ENCODE data around the gene PCDH9. TPM values are rescaled to one million over a fixed set of nuclear protein-coding genes. Genes with fewer than 3 reads are reported as not detected.
A peak's percentile ranks its signal among the peaks of the same experiment; 100 is the strongest.

Gene PCDH9
- total and polyA plus RNA-seq, 2 of the 4 experiments (the other 2 are of a cell fraction) = 2.2 to 10.2 TPM

- H3K4me1 ChIP-seq (ENCODE audit: control insufficient read depth, insufficient read depth, low read length) = 0 out of 2 replicates have a peak, but pooled peaks cover 3% of the 10 kb centered on the region
- H3K4ac ChIP-seq (ENCODE audit: low read depth, low read length) = no peak overlapping the region
- H2AK5ac ChIP-seq (ENCODE audit: low read depth, low read length) = no peak overlapping the region
- H4K91ac ChIP-seq (ENCODE audit: insufficient read depth, low read depth, low read length) = no peak overlapping the region
- H4K8ac ChIP-seq (ENCODE audit: low read depth in 2 of 2, low read length in 2 of 2) = no peak overlapping the region
- DNase-seq (peak; percentile 18), ATAC-seq (ENCODE audit: low read depth) (peak; percentile 64)
- H3K9me3 ChIP-seq (ENCODE audit: control insufficient read depth, insufficient read depth, low read length) = no peaks in the 10 kb centered on the region
- no peak overlapping the region for H2AK9ac ChIP-seq (replicated peaks; ENCODE audit: low read depth, low read length, poor library complexity)
- no peak overlapping the region for H3K56ac ChIP-seq (ENCODE audit: extremely low read depth, insufficient read depth, low read length)
- TF ChIP-seq CTCF (conservative IDR thresholded peaks at IDR 0.05; ENCODE audit: low read depth, low read length) = no peak
- no peak for TF ChIP-seq MAFK (IDR thresholded peaks at IDR 0.05; ENCODE audit: low read depth, low read length)
- no peak for TF ChIP-seq CEBPB (IDR thresholded peaks at IDR 0.05; ENCODE audit: low read depth, low read length)
- TF ChIP-seq MAZ (IDR thresholded peaks at IDR 0.05; ENCODE audit: borderline replicate concordance, low read depth, low read length) = no peak
- TF ChIP-seq FOS (IDR thresholded peaks at IDR 0.05; ENCODE audit: low read depth, low read length) = no peak
- TF ChIP-seq SMC3 (IDR thresholded peaks at IDR 0.05; ENCODE audit: low read depth, low read length) = no peak
- no peak for TF ChIP-seq RCOR1 (IDR thresholded peaks at IDR 0.05; ENCODE audit: insufficient replicate concordance, low read length)
- TF ChIP-seq RFX5 (IDR thresholded peaks at IDR 0.05; ENCODE audit: low read depth, low read length) = no peak
- no peak for TF ChIP-seq BHLHE40 (IDR thresholded peaks at IDR 0.05; ENCODE audit: low read depth, low read length)
- no peak for TF ChIP-seq NFE2L2 (IDR thresholded peaks at IDR 0.05; ENCODE audit: low read depth, low read length)
- no peak for TF ChIP-seq RAD21 (IDR thresholded peaks at IDR 0.05; ENCODE audit: low read length)
- no peak for TF ChIP-seq USF2 (IDR thresholded peaks at IDR 0.05; ENCODE audit: low read depth, low read length)
- no peak for TF ChIP-seq POLR2A (IDR thresholded peaks at IDR 0.05; ENCODE audit: low read depth, low read length)
- no peak for TF ChIP-seq CHD1 (IDR thresholded peaks at IDR 0.05; ENCODE audit: low read depth, low read length)
- TF ChIP-seq MXI1 (IDR thresholded peaks at IDR 0.05; ENCODE audit: borderline replicate concordance, low read depth, low read length) = no peak
- TF ChIP-seq, protein P1, sequence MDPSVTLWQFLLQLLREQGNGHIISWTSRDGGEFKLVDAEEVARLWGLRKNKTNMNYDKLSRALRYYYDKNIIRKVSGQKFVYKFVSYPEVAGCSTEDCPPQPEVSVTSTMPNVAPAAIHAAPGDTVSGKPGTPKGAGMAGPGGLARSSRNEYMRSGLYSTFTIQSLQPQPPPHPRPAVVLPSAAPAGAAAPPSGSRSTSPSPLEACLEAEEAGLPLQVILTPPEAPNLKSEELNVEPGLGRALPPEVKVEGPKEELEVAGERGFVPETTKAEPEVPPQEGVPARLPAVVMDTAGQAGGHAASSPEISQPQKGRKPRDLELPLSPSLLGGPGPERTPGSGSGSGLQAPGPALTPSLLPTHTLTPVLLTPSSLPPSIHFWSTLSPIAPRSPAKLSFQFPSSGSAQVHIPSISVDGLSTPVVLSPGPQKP (IDR thresholded peaks at IDR 0.05; ENCODE audit: borderline replicate concordance, low read depth, low read length) = no peak
- no peak overlapping the region for H3K4me2 ChIP-seq (ENCODE audit: low read depth, low read length)
- no peak overlapping the region for H3K14ac ChIP-seq (replicated peaks; ENCODE audit: low read depth, low read length)
- no peaks in the 10 kb centered on the region for H4K20me1 ChIP-seq (ENCODE audit: insufficient read depth, low read length)
- no TSS peak for BruUV-seq (replicated peaks)
- no peak overlapping the region for H3K23ac ChIP-seq (ENCODE audit: low read depth, low read length)
- H2BK5ac ChIP-seq (ENCODE audit: low read depth, low read length, poor library complexity, severe bottlenecking) = no peak overlapping the region
- no peak overlapping the region for H4K5ac ChIP-seq (ENCODE audit: low read depth, low read length)
- in situ Hi-C loops (cut with MboI; ENCODE audit: low sequenced_read_pairs) = no loop called here
- H2BK120ac ChIP-seq (ENCODE audit: low read depth, low read length) = no peak overlapping the region
- H3K9ac ChIP-seq (ENCODE audit: low read depth, low read length) = no peak overlapping the region
- no peak overlapping the region for H3K4me3 ChIP-seq (ENCODE audit: insufficient read depth, low read depth, low read length)
- H3K27me3 ChIP-seq (ENCODE audit: control insufficient read depth, insufficient read depth, low read length) = no peaks in the 10 kb centered on the region
- ChIA-PET POLR2A (ENCODE audit: unreplicated experiment) (interaction anchor here (0.6 kb wide), 1 partner anchor 9 kb away, joined by 3 read pairs; no protein-coding TSS in a partner anchor), CTCF (no interaction called here)
- WGBS, 2 experiments (ENCODE audit: extremely low coverage in 2 of 2, insufficient read length in 1 of 2) = no CpG with 5 or more reads among the region's 1 CpG
- intact Hi-C loops (cut with micrococcal nuclease) = no loop called here
- H2BK15ac ChIP-seq (ENCODE audit: low read depth, low read length) = no peak overlapping the region
- 0 out of 2 replicates have a peak, but pooled peaks cover 4% of the 10 kb centered on the region for H3K9me1 ChIP-seq (ENCODE audit: insufficient read depth, low read length)
- dilution Hi-C loops (cut with HindIII; ENCODE audit: low sequenced_read_pairs, unreplicated experiment) = no loop called here
- H3K18ac ChIP-seq (ENCODE audit: low read depth, low read length) = no peak overlapping the region
- H2BK20ac ChIP-seq (ENCODE audit: low read depth, low read length) = no peak overlapping the region
- no peak overlapping the region for H3K27ac ChIP-seq (ENCODE audit: insufficient read depth, low read length)
- H2AFZ ChIP-seq (replicated peaks; ENCODE audit: low read length, poor library complexity) = no peak overlapping the region
- no peaks in the 10 kb centered on the region for H3K36me3 ChIP-seq (ENCODE audit: control insufficient read depth, insufficient read depth, low read length)
- no peaks in the 10 kb centered on the region for H3K79me1 ChIP-seq (ENCODE audit: low read depth in 1 of 2, low read length in 2 of 2)
These were observed 233.6 kb downstream of the PCDH9 start for GRCh38 chr13:66996503-66996902.

Data from IMR-90 (cell line).